NK-92 (cell line): ENCODE measurements around the gene MED20.

Experiments
- DNase-seq: peaks from one replicate; lab custom pipeline; 2025; ENCODE audit not compliant: unreplicated experiment; lab: John Stamatoyannopoulos, UW

The MED20 gene

GRCh38 chr6:41941280-41942066, 20.5 kb upstream of the MED20 start, which contains the start of gene CCND3:
Gene CCND3 (minus strand): TSS chr6:41941808. CDS start chr6:41941649, 159 bp downstream.
- no peak for DNase-seq

GRCh38 chr6:41940759-41941279, 19.9 kb upstream of the MED20 start:
- DNase-seq, result no peak

DNA sequence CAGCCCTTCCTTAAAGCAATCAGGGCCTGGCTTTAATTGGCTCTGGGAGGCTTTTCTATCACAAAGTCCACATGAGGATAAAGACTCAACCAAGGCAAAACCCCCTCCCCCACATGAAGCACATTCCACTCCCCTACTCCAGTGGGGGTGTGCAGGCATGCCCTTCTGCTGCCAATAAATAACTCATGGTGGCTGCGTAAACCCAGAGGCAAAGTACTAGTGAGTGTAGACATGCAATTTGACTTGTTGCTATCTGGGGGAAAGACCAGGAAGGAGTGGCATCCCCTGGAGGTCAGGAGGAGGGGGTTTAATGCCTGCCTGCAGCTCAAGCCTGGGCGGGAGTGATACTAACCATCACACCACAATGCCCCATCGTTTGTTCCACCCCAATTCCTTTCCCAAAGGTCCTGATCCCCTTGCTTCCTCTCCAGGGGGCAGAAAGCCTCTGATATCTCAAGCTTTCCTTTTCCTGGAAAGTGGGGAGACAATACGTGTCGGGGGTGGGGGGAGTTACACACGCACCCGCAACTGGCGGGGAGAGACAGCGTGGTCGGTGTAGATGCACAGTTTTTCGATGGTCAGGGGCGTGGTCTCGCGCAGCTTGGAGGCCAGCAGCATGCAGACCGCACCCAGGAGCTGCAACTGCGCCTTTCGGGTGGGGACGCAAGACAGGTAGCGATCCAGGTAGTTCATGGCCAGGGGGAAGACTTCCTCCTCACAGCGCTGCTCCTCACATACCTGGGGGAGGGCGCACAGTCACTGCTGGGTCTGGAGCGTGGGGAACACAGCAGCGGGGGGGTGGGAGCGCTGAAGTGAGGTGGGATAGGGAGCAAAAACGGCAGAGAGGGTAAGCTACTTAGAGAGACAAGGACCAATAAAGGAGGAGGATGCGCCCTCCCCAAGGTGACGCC, 19.2 kb upstream of the MED20 start:
- no peak for DNase-seq

GRCh38 chr6:41939176-41939847, 18.4 kb upstream of the MED20 start:
- DNase-seq, result no peak

- no peak for DNase-seq
These were observed 17.7 kb upstream of the MED20 start for GRCh38 chr6:41938590-41939175.

DNA sequence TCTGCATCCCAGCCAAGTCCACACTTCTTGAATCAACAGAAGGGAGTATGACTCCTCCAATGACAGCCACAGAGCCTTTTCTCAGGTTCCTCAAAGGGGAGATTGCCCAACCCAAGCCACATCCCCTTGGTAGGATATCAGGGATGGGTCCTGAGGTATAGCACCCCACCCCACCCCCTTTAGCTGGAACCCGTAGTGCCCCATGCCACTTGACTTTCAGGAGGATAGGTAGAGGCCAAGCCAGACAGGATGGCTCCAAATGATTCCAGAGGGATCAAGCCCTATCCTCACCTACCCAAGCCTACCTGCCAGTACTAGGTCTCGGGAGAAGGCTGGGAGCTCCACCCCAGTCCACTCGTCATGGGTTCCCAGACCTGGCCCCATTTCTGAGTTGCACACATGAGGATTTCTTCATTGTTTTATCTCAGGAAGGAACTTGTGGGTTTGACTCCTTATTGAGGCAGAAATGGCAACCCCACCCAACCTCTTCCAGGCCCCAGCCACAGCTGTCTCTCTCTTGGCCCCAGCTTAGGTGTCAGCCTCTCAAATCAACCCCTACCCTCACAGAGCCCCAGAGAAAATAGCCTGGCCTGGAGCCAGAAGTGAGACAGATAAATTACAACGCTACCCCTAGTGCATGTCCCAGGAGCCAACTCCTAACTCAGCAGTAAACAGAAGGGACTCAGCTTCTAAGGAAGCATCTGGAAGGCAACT, 17.1 kb upstream of the MED20 start:
- no peak for DNase-seq

- DNase-seq, result no peak
These were observed 16.5 kb upstream of the MED20 start for GRCh38 chr6:41937472-41937860.

DNA sequence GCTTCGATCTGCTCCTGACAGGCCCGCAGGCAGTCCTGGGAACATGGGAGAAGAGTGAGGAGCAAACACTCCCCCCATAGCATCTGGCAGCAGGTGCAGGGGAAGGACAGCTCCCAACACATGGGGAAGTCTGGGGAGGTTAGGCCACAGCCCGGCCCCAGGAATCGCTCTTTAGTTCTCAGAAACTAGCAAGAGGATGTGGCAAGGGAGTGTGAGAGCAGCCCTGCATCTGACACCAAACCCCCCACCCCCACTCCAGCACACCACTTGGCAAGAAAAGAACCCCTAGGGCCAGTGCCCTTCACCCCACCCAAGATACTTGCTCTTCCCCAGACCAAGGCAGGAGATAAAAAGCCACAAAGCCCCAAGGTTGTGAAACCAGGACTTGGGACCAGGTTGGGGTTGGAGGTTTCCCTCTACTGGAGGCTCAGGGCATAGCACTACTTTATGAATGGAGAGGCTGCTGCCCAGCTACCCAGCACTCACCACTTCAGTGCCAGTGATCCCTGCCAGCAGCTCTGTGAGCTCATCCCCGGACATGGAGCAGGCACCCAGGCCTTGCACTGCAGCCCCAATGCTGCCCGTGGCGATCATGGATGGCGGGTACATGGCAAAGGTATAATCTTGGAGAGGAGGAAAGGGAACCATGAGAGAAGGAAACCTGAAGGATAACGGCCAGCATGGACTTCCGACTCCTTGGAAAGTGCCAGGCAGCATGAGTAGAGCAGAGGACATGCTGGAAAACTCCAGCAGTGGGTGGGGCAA, 15.3 kb upstream of the MED20 start:
- no peak for DNase-seq

DNA sequence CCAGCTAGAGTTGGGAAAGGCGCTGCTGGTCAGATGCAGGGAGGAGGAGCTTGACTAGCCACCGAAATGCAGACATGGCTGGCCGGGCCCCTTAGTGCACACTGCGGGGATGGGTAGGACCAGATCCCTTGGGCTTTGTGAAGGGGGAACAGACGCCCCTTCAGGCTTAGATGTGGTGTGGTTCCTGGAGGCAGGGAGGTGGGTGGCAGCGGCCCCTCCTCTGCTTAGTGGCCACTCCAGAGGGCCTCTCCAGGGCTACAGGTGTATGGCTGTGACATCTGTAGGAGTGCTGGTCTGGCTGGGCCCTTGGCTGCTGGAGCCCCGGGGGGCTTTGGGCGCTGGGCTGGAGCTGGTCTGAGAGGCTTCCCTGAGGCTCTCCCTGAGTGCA, 14.7 kb upstream of the MED20 start:
- no peak for DNase-seq

DNA sequence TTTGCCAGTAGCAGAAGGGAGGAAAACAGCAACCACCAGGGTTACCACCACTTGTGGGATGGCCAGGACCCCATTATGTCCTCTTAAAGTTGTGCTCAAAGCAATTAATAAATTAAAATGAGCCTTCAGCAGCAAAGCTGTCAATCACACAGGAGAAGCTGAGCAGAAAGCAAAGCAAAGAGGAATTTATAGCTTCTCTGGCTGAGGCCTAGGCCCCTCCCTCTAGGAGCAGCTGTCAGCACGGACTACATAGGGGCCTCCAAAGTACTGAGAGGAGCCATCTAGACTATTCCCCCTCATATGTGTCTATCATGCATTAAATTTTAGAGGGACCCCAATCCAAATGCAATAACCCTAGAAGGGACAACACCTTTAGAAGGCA, 14.2 kb upstream of the MED20 start:
- no peak for DNase-seq

GRCh38 chr6:41934278-41935192, 13.6 kb upstream of the MED20 start:
- no peak for DNase-seq

DNA sequence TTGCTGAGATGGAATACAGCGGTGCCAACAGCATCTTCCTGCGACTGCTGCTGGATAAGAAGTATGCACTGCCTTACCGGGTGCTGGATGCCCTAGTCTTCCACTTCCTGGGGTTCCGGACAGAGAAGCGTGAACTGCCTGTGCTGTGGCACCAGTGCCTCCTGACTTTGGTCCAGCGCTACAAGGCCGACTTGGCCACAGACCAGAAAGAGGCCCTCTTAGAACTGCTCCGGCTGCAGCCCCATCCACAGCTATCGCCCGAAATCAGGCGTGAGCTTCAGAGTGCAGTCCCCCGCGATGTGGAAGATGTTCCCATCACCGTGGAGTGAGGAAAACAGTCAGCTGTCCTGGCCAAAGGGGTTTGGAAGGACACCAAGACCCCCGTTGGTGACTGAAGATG, 11.4 kb upstream of the MED20 start:
- DNase-seq, result no peak

DNA sequence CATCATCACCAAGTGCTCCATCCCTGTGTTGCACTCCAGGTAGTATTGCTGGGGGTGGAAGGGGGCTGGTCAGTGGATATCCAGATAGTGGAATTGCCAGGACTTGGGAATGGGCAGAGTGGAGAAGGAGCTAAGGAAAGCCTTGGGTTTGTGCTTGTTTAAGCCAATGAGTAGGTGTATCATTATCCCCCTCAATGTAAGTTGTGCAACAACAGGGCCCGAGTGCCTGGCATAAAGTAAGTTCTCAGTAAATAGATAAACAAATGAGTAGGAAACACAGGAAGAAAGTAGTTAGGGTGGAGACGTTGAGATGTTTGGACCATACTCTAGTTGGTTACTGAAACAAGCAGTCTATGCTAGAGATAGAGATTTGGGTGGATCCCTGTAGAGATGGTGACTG, 10.9 kb upstream of the MED20 start:
- no peak for DNase-seq

GRCh38 chr6:41929924-41930323, 9.0 kb upstream of the MED20 start:
- no peak for DNase-seq

DNA sequence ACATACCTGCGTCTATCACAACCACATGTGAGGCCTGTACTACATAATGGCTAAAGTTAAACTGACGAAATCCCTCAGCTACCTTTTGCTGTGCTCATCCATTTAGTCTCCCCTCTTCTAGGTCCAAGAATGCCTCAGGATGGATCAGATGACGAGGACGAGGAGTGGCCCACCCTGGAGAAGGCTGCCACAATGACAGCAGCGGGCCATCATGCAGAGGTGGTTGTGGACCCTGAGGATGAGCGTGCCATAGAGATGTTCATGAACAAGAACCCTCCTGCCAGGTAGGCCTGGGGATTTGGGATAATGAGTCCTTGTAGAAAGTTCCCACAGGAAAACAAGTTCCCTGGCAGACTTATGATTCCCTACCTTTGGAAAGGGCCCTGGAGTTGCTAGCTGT, 6.3 kb upstream of the MED20 start:
- no peak for DNase-seq

- DNase-seq, result no peak
These were observed 1.2 kb upstream of the MED20 start for GRCh38 chr6:41922154-41922553.

- DNase-seq, result no peak
These were observed 716 bp upstream of the MED20 start for GRCh38 chr6:41921712-41921998.

- DNase-seq, result no peak
These were observed 3.4 kb downstream of the MED20 start for GRCh38 chr6:41917528-41917927.
